Measurements from ENCODE around the gene SYT1. TPM values are rescaled to one million over a fixed set of nuclear protein-coding genes. Genes with fewer than 3 reads are reported as not detected.

The SYT1 gene
- total and polyA plus RNA-seq, 2 donors: 0.82 to 1.5 TPM

GRCh38 chr12:79274501-79275064 lies 410.0 kb downstream of the SYT1 start:
- Histone ChIP-seq H3K9me3 (ENCODE audit: control insufficient read depth in 2 of 2, insufficient read depth in 1 of 2, low read length in 1 of 2) (peaks cover 0 to 8% of the 10 kb centered on the region in 2 donors), H3K27ac (ENCODE audit: low read depth in 1 of 2, low read length in 1 of 2) (peak overlapping the region in 1 of 2 donors; percentile 93), H3K4me3 (ENCODE audit: low read length in 2 of 2) (no peak overlapping the region), H3K27me3 (ENCODE audit: control insufficient read depth in 2 of 2, insufficient read depth in 1 of 2, low read length in 1 of 2) (no peaks in the 10 kb centered on the region), H3K4me1 (ENCODE audit: control insufficient read depth in 2 of 2, insufficient read depth in 2 of 2, low read length in 2 of 2) (peaks cover 0 to 35% of the 10 kb centered on the region in 2 donors), H3K36me3 (ENCODE audit: control insufficient read depth in 2 of 2, insufficient read depth in 2 of 2, low read length in 1 of 2) (no peaks in the 10 kb centered on the region)
- 92% methylated on average over 4 of the region's 4 CpGs for WGBS
- peak in 8 of 9 donors; percentile 25 to 68 (median 38) for DNase-seq (ENCODE audit: low read depth in 6 of 9, low spot score in 9 of 9)

- Histone ChIP-seq H3K4me1 (ENCODE audit: control insufficient read depth in 2 of 2, insufficient read depth in 2 of 2, low read length in 2 of 2) (peaks cover 0 to 35% of the 10 kb centered on the region in 2 donors), H3K9me3 (ENCODE audit: control insufficient read depth in 2 of 2, insufficient read depth in 1 of 2, low read length in 1 of 2) (peaks cover 0 to 8% of the 10 kb centered on the region in 2 donors), H3K4me3 (ENCODE audit: low read length in 2 of 2) (no peak overlapping the region), H3K27me3 (ENCODE audit: control insufficient read depth in 2 of 2, insufficient read depth in 1 of 2, low read length in 1 of 2) (no peaks in the 10 kb centered on the region), H3K36me3 (ENCODE audit: control insufficient read depth in 2 of 2, insufficient read depth in 2 of 2, low read length in 1 of 2) (no peaks in the 10 kb centered on the region), H3K27ac (ENCODE audit: low read depth in 1 of 2, low read length in 1 of 2) (peak overlapping the region in 1 of 2 donors; percentile 93)
- DNase-seq (ENCODE audit: low read depth in 6 of 9, low spot score in 9 of 9): no peak
- whole genome bisulfite sequencing: 97% methylated on average over 2 of the region's 2 CpGs
These were observed 411.1 kb downstream of the SYT1 start for GRCh38 chr12:79275631-79276030.

- Histone ChIP-seq H3K9me3 (ENCODE audit: control insufficient read depth in 2 of 2, insufficient read depth in 1 of 2, low read length in 1 of 2) (no peaks in the 10 kb centered on the region), H3K27me3 (ENCODE audit: control insufficient read depth in 2 of 2, insufficient read depth in 1 of 2, low read length in 1 of 2) (no peaks in the 10 kb centered on the region), H3K4me1 (ENCODE audit: control insufficient read depth in 2 of 2, insufficient read depth in 2 of 2, low read length in 2 of 2) (peaks cover 0 to 3% of the 10 kb centered on the region in 2 donors), H3K36me3 (ENCODE audit: control insufficient read depth in 2 of 2, insufficient read depth in 2 of 2, low read length in 1 of 2) (no peaks in the 10 kb centered on the region), H3K27ac (ENCODE audit: low read depth in 1 of 2, low read length in 1 of 2) (no peak overlapping the region), H3K4me3 (ENCODE audit: low read length in 2 of 2) (no peak overlapping the region)
- 87% methylated on average over 2 of the region's 2 CpGs for WGBS
- DNase-seq (ENCODE audit: low read depth in 6 of 9, low spot score in 9 of 9): no peak
These were observed 418.8 kb downstream of the SYT1 start for GRCh38 chr12:79283364-79283763.

- no peaks in the 10 kb centered on the region for H3K9me3 ChIP-seq (ENCODE audit: control insufficient read depth in 2 of 2, insufficient read depth in 1 of 2, low read length in 1 of 2)
- no peaks in the 10 kb centered on the region for H3K36me3 ChIP-seq (ENCODE audit: control insufficient read depth in 2 of 2, insufficient read depth in 2 of 2, low read length in 1 of 2)
- H3K4me3 ChIP-seq (ENCODE audit: low read length in 2 of 2): no peak overlapping the region
- peaks cover 0 to 11% of the 10 kb centered on the region in 2 donors for H3K4me1 ChIP-seq (ENCODE audit: control insufficient read depth in 2 of 2, insufficient read depth in 2 of 2, low read length in 2 of 2)
- WGBS: 94% methylated on average over 3 of the region's 3 CpGs
- DNase-seq (ENCODE audit: low read depth in 6 of 9, low spot score in 9 of 9): peak in 6 of 9 donors; percentile 23 to 67 (median 44)
- H3K27ac ChIP-seq (ENCODE audit: low read depth in 1 of 2, low read length in 1 of 2): peak overlapping the region in 1 of 2 donors; percentile 50
- H3K27me3 ChIP-seq (ENCODE audit: control insufficient read depth in 2 of 2, insufficient read depth in 1 of 2, low read length in 1 of 2): no peaks in the 10 kb centered on the region
These were observed 424.3 kb downstream of the SYT1 start for GRCh38 chr12:79288911-79289310.

- WGBS: 97% methylated on average over 3 of the region's 3 CpGs
- no peak for DNase-seq (ENCODE audit: low read depth in 6 of 9, low spot score in 9 of 9)
- H3K27ac ChIP-seq (ENCODE audit: low read depth in 1 of 2, low read length in 1 of 2): no peak overlapping the region
- H3K4me3 ChIP-seq (ENCODE audit: low read length in 2 of 2): no peak overlapping the region
- no peaks in the 10 kb centered on the region for H3K27me3 ChIP-seq (ENCODE audit: control insufficient read depth in 2 of 2, insufficient read depth in 1 of 2, low read length in 1 of 2)
- peaks cover 0 to 8% of the 10 kb centered on the region in 2 donors for H3K4me1 ChIP-seq (ENCODE audit: control insufficient read depth in 2 of 2, insufficient read depth in 2 of 2, low read length in 2 of 2)
- H3K36me3 ChIP-seq (ENCODE audit: control insufficient read depth in 2 of 2, insufficient read depth in 2 of 2, low read length in 1 of 2): no peaks in the 10 kb centered on the region
- H3K9me3 ChIP-seq (ENCODE audit: control insufficient read depth in 2 of 2, insufficient read depth in 1 of 2, low read length in 1 of 2): no peaks in the 10 kb centered on the region
These were observed 427.1 kb downstream of the SYT1 start for GRCh38 chr12:79291711-79292110.

GRCh38 chr12:79294590-79294989 lies 430.0 kb downstream of the SYT1 start:
- WGBS: 91% methylated on average over 2 of the region's 2 CpGs
- Histone ChIP-seq H3K27me3 (ENCODE audit: control insufficient read depth in 2 of 2, insufficient read depth in 1 of 2, low read length in 1 of 2) (no peaks in the 10 kb centered on the region), H3K36me3 (ENCODE audit: control insufficient read depth in 2 of 2, insufficient read depth in 2 of 2, low read length in 1 of 2) (no peaks in the 10 kb centered on the region), H3K4me1 (ENCODE audit: control insufficient read depth in 2 of 2, insufficient read depth in 2 of 2, low read length in 2 of 2) (peaks cover 0 to 5% of the 10 kb centered on the region in 2 donors), H3K9me3 (ENCODE audit: control insufficient read depth in 2 of 2, insufficient read depth in 1 of 2, low read length in 1 of 2) (no peaks in the 10 kb centered on the region), H3K4me3 (ENCODE audit: low read length in 2 of 2) (no peak overlapping the region), H3K27ac (ENCODE audit: low read depth in 1 of 2, low read length in 1 of 2) (no peak overlapping the region)
- DNase-seq (ENCODE audit: low read depth in 6 of 9, low spot score in 9 of 9): no peak

GRCh38 chr12:79295572-79295971 lies 431.0 kb downstream of the SYT1 start:
- Histone ChIP-seq H3K4me1 (ENCODE audit: control insufficient read depth in 2 of 2, insufficient read depth in 2 of 2, low read length in 2 of 2) (no peaks in the 10 kb centered on the region), H3K27ac (ENCODE audit: low read depth in 1 of 2, low read length in 1 of 2) (no peak overlapping the region), H3K27me3 (ENCODE audit: control insufficient read depth in 2 of 2, insufficient read depth in 1 of 2, low read length in 1 of 2) (no peaks in the 10 kb centered on the region), H3K36me3 (ENCODE audit: control insufficient read depth in 2 of 2, insufficient read depth in 2 of 2, low read length in 1 of 2) (no peaks in the 10 kb centered on the region), H3K9me3 (ENCODE audit: control insufficient read depth in 2 of 2, insufficient read depth in 1 of 2, low read length in 1 of 2) (no peaks in the 10 kb centered on the region), H3K4me3 (ENCODE audit: low read length in 2 of 2) (no peak overlapping the region)
- DNase-seq (ENCODE audit: low read depth in 6 of 9, low spot score in 9 of 9): no peak

GRCh38 chr12:79296133-79296532 lies 431.6 kb downstream of the SYT1 start:
- Histone ChIP-seq H3K4me3 (ENCODE audit: low read length in 2 of 2) (no peak overlapping the region), H3K4me1 (ENCODE audit: control insufficient read depth in 2 of 2, insufficient read depth in 2 of 2, low read length in 2 of 2) (no peaks in the 10 kb centered on the region), H3K27ac (ENCODE audit: low read depth in 1 of 2, low read length in 1 of 2) (no peak overlapping the region), H3K36me3 (ENCODE audit: control insufficient read depth in 2 of 2, insufficient read depth in 2 of 2, low read length in 1 of 2) (no peaks in the 10 kb centered on the region), H3K27me3 (ENCODE audit: control insufficient read depth in 2 of 2, insufficient read depth in 1 of 2, low read length in 1 of 2) (no peaks in the 10 kb centered on the region), H3K9me3 (ENCODE audit: control insufficient read depth in 2 of 2, insufficient read depth in 1 of 2, low read length in 1 of 2) (no peaks in the 10 kb centered on the region)
- no peak for DNase-seq (ENCODE audit: low read depth in 6 of 9, low spot score in 9 of 9)
- WGBS: 92% methylated on average over 5 of the region's 5 CpGs

- H3K4me1 ChIP-seq (ENCODE audit: control insufficient read depth in 2 of 2, insufficient read depth in 2 of 2, low read length in 2 of 2): no peaks in the 10 kb centered on the region
- no peak for DNase-seq (ENCODE audit: low read depth in 6 of 9, low spot score in 9 of 9)
- no peak overlapping the region for H3K4me3 ChIP-seq (ENCODE audit: low read length in 2 of 2)
- no peaks in the 10 kb centered on the region for H3K36me3 ChIP-seq (ENCODE audit: control insufficient read depth in 2 of 2, insufficient read depth in 2 of 2, low read length in 1 of 2)
- no peaks in the 10 kb centered on the region for H3K9me3 ChIP-seq (ENCODE audit: control insufficient read depth in 2 of 2, insufficient read depth in 1 of 2, low read length in 1 of 2)
- H3K27ac ChIP-seq (ENCODE audit: low read depth in 1 of 2, low read length in 1 of 2): no peak overlapping the region
- H3K27me3 ChIP-seq (ENCODE audit: control insufficient read depth in 2 of 2, insufficient read depth in 1 of 2, low read length in 1 of 2): no peaks in the 10 kb centered on the region
- WGBS: 85% methylated on average over 4 of the region's 4 CpGs
These were observed 432.3 kb downstream of the SYT1 start for GRCh38 chr12:79296871-79297270.
